Measurements from ENCODE around the gene DNAJC22. TPM values are rescaled to one million over a fixed set of nuclear protein-coding genes. Genes with fewer than 3 reads are reported as not detected.

Gene DNAJC22
- total and polyA plus RNA-seq, 2 of the 13 experiments (the other 11 are each of a cell fraction or from before 2014, with no cell fraction given) = 25.2 to 31.7 TPM

- Histone ChIP-seq H3K9ac (ENCODE audit: insufficient read depth, low read depth, low read length) (no peak overlapping the region), H3K36me3 (replicated peaks in 1 of 2; ENCODE audit: control insufficient read depth in 1 of 2, insufficient read depth in 2 of 2, low read length in 2 of 2) (no peaks in the 10 kb centered on the region), H3K4me1 (ENCODE audit: insufficient read depth, low read length) (peaks cover 62% of the 10 kb centered on the region), H3K4me2 (ENCODE audit: low read depth, low read length) (peak overlapping the region; percentile 98), H3K4me3 (replicated peaks in 1 of 3; ENCODE audit: insufficient read depth in 1 of 3, low read depth in 2 of 3, low read length in 3 of 3) (peak overlapping the region in 1 of 3 experiments; percentile 32; a peak in 2 of 6 replicates), H4K20me1 (ENCODE audit: insufficient read depth, low read length) (0 out of 2 replicates have a peak, but pooled peaks cover 6% of the 10 kb centered on the region), H3K79me2 (ENCODE audit: insufficient read depth, low read length) (peaks cover 14% of the 10 kb centered on the region), H3K9me3 (ENCODE audit: low read length) (no peaks in the 10 kb centered on the region), H2AFZ (ENCODE audit: low read length) (no peak overlapping the region), H3K27ac (ENCODE audit: extremely low read length, insufficient read depth, low read length) (no peak overlapping the region), H3K27me3 (ENCODE audit: control insufficient read depth in 1 of 2, insufficient read depth in 2 of 2, low read length in 2 of 2) (peaks cover 19 to 69% of the 10 kb centered on the region in 2 experiments; a peak in 4 of 5 replicates)
- ChIA-PET CTCF (ENCODE audit: low intra/inter-chr PET ratio, low total read pairs) (no interaction called here), POLR2A (no interaction called here)
- FAIRE-seq (no peak), ATAC-seq (no peak), DNase-seq (ENCODE audit: low spot score) (no peak)
- no peak for TF ChIP-seq RBFOX2 (IDR thresholded peaks at IDR 0.05; ENCODE audit: low read depth, low read length)
- TF ChIP-seq NFYB (CRISPR knock-in tag; IDR thresholded peaks at IDR 0.05) = no peak
- TF ChIP-seq DNMT3B (CRISPR knock-in tag; conservative IDR thresholded peaks at IDR 0.05) = no peak
- no peak for TF ChIP-seq CENPX (CRISPR knock-in tag; IDR thresholded peaks at IDR 0.05)
- no peak for TF ChIP-seq SKI (IDR thresholded peaks at IDR 0.05; ENCODE audit: partially characterized antibody)
- no peak for TF ChIP-seq HNRNPUL1 (IDR thresholded peaks at IDR 0.05; ENCODE audit: low read depth, low read length)
- no peak for TF ChIP-seq TCF7 (IDR thresholded peaks at IDR 0.05; ENCODE audit: low read depth)
- no peak for TF ChIP-seq HOXA9 (CRISPR knock-in tag; IDR thresholded peaks at IDR 0.05; ENCODE audit: borderline replicate concordance)
- no peak for TF ChIP-seq ZNF501 (CRISPR knock-in tag; IDR thresholded peaks at IDR 0.05)
- no peak for TF ChIP-seq POLR2AphosphoS2 (IDR thresholded peaks at IDR 0.05; ENCODE audit: low read depth, low read length)
- no peak for TF ChIP-seq BRCA1 (CRISPR knock-in tag; IDR thresholded peaks at IDR 0.05)
- TF ChIP-seq ATM (IDR thresholded peaks at IDR 0.05; ENCODE audit: borderline replicate concordance) = no peak
- TF ChIP-seq ZNF576 (CRISPR knock-in tag; IDR thresholded peaks at IDR 0.05) = no peak
- no peak for TF ChIP-seq ZNF280D (CRISPR knock-in tag; IDR thresholded peaks at IDR 0.05)
- no peak for TF ChIP-seq HMG20B (CRISPR knock-in tag; conservative IDR thresholded peaks at IDR 0.05)
- WGBS (ENCODE audit: low lambda C conversion rate) = 2% methylated on average over 15 of the region's 15 CpGs
- intact Hi-C loops (cut with micrococcal nuclease; ENCODE audit: unreplicated experiment) (no loop called here), in situ Hi-C loops (cut with HindIII; ENCODE audit: extremely low pct_ligation_motif_present, low pct_unique_long_range_greater_than_20kb) (loop anchor here (10.0 kb wide), 1 partner anchor 60 kb away; no protein-coding TSS in a partner anchor)
- no TSS peak for BruUV-seq (replicated peaks)
Measured at GRCh38 chr12:49344486-49345050, 2.1 kb upstream of the DNAJC22 start.
